GM18519 (cell line): ENCODE results near the gene OIP5.
"Not testable (repeated sequence)": the region's sequence is repeated elsewhere in the genome, so short reads cannot be mapped to it uniquely, and the experiment has no call there.

ENCODE experiments used
- ATAC-seq: cut with Tn5 transposase; IDR thresholded peaks from one replicate; pipeline ENCODE4 v1.9.1; 2021; ENCODE audit warnings: mild to moderate bottlenecking, moderate library complexity; ENCODE audit not compliant: unreplicated experiment, low FRiP score

The OIP5 gene

DNA sequence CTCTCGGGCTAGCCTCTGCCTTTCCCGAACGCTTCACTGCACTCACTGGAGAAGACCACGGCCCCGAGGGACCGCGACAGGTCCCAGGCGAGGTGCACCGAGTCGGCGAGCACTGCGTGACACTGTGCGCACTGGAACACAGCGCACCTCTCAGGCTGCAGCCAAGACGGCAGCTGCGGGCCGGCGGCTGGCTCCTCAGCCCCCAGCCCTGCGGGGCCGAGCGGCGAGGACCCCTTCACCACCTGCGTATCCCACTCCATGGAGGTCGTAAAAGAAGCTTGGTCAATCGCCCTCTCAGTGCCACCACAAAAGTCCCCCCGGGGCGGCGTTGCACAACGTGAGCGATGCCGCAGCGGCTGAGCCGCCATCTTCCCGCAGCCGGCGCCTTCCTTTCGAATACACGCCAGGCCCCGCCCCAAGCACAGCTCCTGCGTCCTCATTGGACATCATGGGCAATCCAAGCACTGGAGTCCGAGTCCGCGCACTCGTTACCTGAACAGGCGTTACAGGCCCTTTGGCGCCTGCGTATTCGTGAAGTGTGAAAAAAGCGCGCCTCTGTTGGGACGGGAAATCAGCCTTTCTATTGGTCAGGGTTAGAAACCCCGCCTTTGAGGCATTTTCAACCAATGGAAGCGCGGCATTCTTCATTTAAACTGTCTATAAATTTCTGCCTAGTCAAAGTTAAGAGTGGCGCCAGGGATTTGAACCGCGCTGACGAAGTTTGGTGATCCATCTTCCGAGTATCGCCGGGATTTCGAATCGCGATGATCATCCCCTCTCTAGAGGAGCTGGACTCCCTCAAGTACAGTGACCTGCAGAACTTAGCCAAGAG, at the start of gene OIP5, which contains the start of gene NUSAP1:
OIP5 (minus strand) TSS at position 398 of the 832 bp plus-strand sequence; CDS start at position 368, 30 bp downstream.
NUSAP1 (plus strand) TSS at position 688 of the 832 bp plus-strand sequence; CDS start at position 765, 77 bp downstream.
- ATAC-seq: peak; percentile 83

DNA sequence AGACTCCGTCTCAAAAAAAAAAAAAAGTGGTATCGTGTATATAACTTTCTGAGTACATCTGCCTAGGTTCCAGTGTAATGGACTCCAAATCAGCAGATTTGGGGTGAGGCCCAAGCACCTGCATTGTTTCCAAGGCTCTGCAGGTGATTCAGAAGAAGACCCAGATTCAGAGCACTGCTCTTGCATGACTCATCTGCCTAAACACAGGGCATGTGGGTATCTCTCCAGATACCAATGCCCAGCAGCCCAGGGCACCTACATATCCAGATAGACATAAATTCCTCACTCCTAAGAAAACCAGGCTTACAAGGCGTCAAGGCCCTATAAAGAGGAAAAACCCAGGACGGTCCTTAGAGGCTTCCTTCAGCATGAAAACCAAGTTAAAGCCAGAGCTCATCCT, 45.6 kb upstream of the OIP5 start:
- ATAC-seq: no peak

DNA sequence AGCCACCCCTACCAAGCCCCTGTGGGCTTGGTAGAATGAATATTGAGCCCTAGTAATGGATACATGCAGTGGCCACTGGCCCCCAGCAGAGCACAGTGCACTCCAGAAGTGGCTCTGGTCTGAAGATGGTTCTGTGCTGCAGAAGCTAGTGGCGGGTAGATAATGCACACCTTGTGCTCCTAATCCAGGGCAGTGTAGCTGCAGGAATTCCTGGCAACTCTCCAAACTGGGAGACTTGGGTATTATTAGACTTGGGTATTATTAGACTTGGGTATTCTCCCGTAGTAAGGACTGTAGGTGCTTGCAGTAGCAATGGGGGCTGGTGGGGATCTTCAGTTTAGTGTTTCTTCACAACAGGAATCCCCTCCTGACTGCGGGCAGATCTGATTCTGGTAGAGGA, 35.0 kb upstream of the OIP5 start:
- ATAC-seq: no peak

DNA sequence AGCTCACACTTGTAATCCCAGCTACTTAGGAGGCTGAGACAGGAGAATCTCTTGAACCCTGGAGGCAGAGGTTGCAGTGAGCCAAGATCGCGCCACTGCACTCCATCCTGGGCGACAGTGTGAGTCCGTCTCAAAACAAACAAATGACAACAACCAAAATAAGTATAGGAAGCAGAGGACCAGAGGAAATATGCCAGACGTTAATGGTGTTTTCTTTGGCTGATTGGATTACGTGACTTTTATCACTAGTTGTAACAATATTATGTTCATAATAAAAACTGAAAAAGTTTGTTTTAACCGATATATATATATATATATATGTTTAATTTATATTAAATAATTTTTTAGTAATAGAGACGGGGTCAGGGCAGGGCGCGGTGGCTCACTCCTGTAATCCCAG, 22.0 kb upstream of the OIP5 start:
- no peak for ATAC-seq

DNA sequence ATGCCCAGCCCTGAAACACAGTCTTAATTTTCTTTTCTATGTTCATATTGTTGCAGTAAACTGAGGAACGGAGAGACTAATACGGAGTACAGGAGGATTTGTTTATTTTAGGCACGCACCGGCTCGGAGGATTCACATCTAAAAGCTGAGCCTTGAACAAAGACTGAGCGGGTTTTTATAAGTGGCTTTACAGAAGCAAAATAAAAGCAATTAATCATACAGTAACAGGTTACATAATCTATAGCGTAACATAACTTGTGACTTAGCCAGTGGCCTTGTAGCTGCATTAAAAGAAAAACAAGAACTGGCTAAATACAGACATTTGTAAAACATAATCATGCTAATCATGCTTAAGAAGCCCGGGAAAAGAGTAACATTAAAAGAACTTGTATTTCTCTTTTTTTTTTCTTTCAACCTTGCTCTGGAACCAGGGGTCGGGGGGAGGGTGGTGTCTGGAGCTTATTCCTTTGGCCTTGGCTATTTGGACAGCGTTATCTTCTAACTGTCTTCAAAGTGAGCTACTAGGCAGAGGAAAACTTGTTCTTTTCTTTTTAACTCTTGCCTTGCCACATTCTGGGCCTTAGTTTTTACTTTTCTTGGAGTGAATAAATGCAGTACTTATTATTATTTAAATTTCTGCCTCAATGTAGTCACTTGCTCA, 17.8 kb upstream of the OIP5 start:
- no peak for ATAC-seq

DNA sequence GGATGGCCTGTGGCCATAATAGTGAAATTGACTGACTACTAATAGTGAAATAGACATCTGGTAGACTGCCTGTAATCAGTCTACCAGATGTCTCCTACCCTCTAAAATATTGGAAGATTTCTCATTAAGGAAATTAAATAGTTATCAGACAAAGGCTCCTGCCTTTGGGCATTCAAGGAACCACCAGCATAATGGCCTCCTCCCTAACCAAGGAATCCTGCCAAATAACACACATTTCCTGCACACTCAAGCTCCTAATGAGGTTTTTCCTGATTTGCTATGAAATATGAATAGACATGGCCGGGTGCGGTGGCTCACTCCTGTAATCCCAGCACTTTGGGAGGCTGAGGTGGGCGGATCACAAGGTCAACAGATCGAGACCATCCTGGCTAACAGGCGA, 14.8 kb upstream of the OIP5 start:
- no peak for ATAC-seq

DNA sequence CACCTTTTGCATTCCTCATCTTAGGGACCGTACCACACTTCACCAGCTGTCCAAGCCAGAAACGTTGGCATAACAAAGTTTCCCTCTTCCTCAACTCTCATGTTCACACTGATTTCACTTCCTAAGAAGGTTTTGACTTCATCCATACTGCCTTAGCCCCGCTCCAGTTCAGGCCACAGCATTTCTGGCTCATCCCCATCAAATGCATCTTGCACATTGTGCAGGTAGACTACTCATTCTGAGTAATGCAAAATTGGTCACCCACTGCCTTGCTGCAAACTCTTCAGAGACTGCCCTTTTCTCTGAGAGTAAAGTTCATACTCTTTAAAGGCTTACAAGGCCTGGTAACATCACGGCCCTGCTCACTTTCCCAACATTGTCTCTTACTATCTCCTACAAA, 9.1 kb upstream of the OIP5 start:
- no peak for ATAC-seq

DNA sequence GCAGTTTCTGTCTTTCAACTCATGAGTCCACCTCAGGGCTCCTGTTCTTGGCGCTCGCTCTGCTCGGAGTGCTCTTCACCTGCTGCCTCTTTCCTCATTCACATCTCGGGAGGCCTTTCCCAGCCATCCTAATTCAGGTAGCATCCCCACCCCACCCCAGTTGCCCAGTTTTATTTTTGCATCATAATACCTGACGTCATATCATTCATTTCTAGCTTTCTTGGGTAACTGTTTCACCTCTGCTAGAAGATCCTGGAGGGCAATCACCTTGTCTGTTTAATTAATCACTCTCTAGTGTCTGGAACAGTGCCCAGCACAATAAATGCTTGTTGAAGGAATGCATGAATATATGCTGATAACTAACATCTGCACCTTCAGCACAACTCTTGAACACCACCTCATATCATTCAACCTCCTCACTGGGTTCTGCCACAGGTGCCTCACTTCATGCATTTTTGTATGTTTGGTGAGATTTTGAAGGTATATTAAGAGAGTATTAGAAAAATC, 7.9 kb upstream of the OIP5 start:
- ATAC-seq: no peak

DNA sequence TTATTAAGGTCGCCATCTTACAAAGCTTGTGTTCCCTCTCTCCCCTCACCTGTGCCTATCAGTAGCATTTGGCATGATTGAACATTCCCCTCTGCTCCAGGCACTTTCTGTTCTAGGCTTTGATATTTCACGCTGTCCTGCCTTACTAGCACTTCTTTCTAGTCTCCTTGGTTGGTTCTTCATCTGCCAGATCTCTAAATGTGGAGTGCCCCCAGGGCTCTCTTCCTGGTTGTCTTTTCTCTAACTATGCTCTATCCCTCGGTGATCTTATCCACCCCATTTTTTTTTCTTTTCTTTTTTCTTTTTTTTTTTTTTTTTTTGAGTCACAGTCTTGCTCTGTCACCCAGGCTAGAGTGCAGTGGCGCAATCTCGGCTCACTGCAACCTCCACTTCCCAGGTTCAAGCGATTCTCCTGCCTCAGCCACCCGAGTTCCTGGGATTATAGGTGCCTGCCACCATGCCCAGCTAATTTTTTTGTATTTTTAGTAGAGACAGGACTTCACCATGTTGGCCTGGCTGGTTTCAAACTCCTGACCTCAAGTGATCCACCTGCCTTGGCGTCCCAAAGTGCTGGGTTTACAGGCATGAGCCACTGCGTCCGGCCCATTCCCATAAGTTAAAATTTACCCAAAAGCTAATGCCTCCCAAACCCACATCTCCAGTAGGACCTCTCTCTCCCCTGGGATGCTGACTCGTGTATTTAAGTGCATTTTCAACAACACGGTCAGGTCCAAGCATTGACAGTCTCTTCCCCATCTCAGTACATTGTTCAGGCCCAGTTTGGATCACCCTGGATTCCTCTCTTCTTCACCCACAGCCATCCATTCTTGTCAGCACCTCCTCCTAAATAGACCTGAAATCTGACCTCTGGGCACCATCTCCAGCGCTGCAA, 5.5 kb upstream of the OIP5 start:
- ATAC-seq: no peak

DNA sequence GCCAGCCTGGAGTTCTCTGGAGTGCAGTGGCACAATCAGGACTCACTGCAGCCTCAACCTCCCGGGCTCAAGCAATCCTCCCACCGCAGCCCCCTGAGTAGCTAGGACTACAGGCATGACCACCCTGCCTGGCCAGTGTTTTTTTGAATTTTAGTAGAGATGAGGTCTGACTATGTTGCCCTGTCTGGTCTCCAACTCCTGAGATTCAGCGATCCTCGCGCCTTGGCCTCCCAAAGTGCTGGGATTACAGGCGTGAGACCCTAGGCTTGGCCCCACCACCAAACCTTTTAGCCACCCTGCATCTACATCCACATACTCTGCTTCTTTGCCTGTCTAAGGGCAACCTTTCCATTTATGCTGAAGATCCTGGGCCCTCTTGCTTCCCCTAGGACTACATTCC, 4.7 kb upstream of the OIP5 start:
- no peak for ATAC-seq

DNA sequence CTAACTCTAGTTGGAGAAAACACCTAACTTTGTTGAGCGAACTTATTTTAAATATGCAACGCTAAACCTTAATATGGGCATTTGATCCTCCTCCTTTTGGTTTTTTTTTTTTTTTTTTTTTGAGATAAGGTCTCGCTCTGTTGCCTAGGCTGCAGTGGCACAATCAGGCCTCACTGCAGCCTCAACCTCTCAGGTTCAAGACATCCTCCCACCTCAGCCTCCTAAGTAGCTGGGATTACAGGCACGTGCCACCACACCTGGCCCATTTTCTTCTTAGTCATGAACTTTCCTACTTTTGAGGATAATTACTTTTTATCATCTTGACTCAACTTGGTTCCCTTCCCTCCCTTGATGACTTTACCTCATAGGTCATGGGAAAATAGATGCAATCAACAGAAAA, 4.2 kb upstream of the OIP5 start:
- no peak for ATAC-seq

DNA sequence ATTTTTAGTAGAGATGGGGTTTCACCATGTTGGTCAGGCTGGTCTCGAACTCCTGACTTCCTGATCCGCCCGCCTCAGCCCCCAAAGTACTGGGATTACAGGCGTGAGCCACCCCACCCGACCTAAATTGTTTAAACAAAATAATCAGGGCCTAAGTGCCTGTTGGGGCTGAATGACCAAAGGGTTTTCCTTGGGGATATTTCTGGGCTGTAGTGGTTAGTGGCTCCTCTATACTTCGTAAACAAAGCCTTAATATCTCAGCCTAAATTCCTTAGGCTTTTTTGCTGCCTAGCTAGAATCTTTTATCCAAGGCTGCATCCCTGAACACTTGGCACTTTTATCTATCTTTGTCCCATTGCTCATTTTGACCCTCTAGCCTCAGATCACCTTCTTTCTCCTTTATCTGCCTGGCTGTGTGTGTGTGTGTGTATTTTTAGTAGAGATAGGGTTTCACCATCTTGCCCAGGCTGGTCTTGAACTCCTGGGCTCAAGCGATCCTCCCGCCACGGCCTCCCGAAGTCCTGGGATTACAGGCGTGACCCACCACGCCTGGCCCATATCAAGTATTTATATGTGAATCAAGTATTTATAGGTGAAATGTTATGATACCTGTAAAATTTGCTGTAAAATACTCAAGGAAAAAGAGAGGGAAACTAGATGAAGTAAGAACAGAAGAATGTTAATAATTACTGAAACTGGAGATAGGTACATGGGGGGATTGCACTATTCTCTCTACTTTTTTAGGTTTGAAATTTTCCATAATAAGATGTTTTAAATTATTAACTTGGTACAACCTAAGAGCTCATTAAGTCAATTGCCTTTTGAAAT, 2.1 kb upstream of the OIP5 start:
- ATAC-seq: no peak

DNA sequence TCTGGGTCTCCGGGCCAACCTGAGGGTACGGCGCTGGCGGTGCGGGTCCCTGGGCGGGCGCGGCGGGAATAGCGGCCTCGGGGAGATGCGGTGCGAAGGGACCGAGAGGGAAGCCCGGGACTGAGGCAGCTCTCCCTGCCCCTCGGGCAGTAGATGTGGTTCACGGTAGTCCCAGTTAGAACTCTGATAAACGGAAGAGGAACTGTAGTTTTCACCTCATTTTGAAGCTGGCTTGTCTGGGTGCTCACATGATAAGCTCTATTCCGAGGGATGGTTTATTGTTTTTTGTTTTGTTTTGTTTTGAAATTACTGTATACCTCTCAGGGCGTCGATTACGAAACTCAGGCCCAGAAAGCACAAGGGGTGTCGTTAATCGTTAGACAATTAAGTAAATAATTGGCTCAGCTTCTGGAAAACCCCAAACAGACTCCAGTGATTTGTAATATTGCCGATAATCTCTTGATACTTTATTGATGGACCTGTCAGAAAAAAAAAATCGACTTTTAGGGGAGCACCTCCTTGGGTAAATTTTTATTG, 703 bp upstream of the OIP5 start:
- ATAC-seq: no peak

DNA sequence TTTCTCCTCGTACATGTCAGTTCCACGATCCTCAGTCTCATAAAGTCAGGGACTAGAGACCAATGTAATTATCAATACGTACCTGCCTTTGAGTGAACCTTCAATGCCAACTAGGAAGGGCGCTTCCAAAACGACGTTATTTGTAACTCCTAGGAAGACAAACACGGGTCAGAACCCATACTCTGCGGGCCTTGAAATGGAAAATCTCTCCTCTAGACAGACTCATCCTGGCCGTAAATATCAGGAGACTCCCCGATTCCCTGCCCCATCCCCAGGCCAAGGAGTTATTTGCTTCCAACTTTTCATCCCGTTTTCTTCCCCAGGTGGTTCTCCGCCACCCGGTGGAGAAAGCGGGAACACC, 578 bp downstream of the OIP5 start:
- ATAC-seq: no peak

DNA sequence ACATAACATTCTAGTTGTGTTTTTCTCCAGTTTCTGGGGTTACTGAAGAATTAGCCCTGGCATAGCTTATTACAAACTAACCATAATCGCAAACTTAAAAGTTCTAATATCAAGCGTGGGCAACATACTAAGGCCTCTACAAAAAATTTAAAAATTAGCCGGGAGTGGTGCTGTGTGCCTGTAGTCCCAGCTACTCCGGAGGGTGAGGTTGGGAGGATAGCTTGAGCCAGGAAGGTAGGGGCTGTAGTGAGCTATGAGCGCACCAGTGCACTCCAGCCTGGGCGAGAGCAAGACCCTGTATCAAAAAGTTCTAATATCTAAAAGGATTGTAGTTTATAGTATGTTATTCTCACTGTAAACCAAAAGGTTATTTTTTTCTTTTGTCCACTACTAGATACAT, 1.1 kb downstream of the OIP5 start:
- no peak for ATAC-seq

DNA sequence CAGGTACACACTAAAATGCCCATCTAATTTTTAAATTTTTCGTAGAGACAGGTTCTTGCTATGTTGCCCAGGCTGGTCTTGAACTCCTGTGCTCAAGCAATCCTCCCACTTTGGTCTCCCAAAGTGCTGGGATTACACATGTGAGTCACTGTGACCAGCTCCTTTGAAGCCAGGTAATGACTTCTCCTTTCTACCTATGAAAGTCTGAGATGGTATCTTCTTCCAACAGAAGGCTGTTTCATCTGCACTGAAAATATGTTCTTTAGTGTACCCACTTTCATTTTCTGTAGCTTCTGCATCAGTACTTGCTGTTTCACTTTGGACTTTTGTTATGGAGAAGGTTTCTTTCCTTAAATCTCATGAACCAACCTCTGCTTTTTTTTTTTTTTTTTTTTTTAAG, 8.8 kb downstream of the OIP5 start:
- no peak for ATAC-seq

DNA sequence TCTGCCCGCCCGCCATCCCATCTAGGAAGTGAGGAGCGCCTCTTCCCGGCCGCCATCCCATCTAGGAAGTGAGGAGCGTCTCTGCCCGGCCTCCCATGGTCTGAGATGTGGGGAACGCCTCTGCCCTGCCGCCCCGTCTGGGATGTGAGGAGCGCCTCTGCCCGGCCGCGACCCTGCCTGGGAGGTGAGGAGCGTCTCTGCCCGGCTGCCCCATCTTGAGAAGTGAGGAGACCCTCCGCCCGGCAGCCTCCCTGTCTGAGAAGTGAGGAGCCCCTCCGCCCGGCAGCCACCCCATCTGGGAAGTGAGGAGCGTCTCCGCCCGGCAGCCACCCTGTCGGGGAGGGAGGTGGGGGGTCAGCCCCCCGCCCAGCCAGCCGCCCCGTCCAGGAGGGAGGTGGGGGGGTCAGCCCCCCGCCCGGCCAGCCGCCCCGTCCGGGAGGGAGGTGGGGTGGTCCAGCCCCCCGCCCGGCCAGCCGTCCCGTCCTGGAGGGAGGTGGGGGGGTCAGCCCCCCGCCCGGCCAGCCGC, 11.5 kb downstream of the OIP5 start:
- not testable (repeated sequence) for ATAC-seq

DNA sequence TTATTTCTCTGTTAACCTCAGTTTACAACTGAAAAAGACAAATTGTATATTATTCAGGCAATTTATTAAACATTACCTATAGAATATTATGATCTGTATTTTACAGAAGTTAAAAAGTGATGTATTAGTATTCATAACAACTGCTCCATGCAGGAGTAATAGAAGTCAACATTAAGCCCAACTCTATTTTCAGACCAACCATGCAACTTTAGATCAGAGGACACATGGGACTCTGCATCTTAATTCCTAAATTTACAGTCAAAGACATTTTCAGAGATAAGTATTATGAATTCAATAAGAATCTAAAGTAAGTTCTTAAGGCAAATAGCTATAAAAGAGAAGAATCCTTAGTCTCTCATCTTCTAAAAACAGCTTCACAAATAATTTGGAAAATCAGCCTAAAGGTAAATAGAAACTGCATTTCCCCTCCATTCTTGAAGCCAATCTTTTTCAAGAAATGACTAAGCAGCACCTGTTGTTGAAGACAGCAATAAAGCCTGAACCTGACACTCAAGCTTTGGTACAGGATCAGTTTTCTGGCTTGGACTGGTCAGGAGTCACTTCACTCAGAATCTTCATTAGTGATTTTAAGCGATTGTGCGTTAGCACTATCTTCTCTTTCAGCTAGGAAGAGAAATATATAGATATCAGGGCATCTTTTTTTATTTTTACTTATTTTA, 23.0 kb downstream of the OIP5 start:
- ATAC-seq: no peak

DNA sequence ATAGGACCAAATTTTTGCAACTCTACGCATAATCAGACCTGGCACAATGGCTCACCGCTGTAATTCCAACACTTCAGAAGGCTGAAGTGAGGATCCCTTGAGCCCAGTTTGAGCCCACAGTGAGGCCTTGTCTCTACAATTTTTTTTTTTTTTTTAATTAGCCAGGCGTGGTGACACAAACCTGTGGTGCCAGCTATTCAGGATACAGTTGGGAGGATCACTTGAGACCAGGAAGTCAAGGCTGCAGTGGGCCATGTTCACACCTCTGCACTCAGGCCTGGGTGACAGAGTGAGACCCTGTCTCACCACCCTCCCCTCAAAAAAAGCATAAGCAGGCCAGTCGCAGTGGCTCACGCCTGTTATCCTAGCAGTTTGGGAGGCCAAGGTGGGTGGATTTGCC, 24.7 kb downstream of the OIP5 start:
- no peak for ATAC-seq
